Measurements from ENCODE around the gene RASSF1.

Gene RASSF1

DNA sequence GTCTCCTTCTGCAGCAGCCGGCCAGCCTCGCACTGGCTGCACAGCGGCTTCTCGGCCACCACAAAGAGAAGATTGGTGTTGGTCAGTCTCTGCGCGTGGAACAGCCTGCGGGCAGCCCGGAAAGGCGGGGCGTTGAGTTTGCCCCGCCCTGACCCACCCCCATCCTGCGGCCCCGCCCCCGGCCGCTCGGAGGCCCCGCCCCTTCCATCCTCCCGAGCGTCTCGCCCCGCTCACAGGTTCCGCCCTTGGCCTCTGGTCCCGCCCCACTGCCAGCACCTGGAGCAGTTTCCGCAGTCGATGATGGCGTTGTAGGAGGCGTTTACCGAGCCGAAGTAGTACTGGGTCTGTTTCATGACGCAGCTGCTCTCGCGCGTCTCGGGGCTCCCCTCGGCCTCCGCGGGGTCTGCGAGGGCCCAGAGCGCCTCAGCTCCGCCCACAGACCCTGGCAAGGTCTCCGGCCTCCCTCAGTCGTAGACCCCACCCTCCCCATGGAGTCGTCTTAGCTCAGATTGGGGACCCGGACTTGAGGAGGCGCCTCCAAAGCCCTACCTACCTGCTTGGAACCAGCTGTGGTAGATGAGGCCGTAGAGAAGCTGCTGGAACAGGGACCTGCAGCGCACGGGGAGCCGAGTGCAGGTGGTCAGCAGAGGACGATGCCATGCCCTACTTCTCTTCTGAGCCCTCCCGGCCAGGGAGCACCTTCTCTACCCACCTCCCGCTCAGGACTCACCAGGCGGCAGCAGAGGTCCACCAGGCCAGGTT lies 24.6 kb upstream of the RASSF1 start:
- DNase-seq = peak; percentile 95

DNA sequence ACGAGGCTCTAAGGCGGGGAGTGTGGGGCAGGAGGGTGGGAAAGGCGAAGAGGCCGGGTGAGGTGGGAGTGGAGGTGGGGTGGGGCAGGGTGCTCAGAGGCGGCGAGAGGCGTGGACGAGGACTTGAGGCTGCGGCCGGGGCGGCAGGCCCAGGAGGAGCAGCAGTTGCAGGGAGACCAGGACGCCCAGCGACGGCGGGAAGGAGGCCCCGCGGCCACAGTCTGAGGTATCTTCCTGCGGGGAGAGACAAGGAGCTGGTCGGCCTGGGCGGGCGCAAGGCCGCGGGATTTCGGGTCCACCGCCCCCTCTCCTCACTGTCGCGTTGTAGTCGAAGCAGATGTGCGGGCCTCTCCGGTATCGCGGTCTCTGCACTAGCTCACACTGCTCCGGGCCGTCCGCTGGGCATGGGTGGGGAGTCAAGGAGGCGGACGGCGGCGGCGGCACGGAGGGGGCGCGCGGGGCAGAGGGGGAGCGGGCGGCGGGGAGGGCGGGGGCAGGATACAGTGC lies 24.0 kb upstream of the RASSF1 start:
- DNase-seq = no peak

DNA sequence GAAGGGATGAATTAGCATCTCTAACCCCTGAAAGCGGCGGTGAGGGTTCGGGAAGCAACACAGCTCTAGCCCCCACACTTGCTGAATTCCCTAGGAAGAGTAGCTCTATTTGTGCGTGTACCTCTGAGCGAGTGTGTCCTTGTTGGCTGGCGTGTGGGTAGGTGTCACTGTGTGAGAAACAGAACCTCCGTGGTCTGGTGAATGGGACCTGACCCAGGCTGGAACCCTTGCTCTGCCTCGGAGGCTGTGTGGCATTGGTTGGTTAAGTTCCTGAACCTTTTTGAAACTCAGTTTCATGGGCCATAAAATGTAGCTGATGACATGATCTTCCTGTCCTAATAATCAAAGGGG lies 19.1 kb upstream of the RASSF1 start:
- no peak for DNase-seq

DNA sequence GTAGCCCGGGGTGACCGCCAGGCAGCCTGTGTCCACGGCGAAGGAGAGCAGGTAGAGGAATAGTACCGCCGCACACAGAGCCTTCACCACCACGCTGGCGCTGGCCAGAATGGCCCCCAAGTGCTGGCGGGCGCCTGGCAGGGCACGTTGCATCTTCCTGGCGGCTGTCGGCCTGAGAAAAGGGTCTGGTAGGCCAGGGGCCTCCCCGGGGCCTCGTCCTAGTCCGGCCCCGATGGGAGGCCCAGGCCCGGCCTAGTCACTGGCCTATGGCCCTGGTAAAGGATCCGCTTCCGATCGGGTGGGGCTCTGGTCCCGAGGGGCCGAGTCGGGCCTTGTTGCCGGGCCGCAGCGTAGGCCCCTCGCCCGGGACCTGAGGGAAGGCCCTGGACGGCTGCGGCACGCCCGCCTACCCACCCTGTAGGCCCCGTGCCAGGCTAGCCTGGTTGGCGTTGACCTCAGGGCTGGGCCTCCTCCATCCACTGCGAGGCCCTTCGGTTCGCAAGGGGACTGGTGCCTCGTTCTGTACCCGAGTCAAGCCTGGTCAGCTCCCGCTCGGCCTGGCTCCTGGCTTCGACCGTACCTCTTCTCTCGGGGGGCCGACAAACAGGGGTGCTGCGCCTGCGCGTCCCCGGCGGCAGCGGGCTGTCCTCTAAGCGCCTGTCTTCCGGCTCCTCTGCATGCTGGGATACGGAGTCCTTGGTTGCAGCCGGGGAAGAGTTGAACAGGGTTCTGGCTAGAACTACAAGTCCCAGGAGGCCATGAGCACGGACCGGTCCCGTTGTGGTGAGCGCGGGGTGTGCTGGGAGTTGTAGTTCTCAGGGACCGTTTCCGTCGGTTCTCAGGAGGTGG lies 18.5 kb upstream of the RASSF1 start, which contains the start of gene TMEM115:
TSS of gene TMEM115 (minus strand) at position 611 of the 849 bp plus-strand sequence. CDS start at position 153, 458 bp downstream.
- DNase-seq = peak; percentile 99

DNA sequence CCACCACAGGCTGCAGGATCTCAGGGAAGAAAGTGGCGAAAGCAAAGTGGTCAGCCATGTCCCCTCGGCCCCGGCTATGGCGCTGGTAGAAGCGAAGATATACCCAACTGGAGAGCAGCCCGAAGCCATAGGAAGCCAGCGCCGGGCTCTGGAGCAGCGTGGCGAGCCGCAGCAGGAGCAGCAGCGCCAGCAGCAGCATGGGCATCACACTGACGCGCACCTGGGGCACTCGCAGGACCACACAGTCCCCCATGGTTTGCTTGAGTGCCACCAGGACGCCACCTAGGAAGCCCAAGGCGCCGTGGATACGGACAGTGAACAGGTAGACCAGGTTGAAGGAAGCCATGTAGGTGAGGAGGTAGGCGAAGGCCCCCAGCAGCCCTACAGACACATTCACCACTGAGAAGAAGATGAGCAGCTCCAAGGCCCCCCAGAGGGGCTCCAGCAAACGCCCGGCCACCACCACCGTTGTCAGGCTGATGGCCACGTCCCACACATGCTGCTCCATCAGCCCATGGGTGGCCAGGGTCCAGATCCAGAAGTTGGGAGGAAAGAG lies 17.8 kb upstream of the RASSF1 start:
- no peak for DNase-seq

DNA sequence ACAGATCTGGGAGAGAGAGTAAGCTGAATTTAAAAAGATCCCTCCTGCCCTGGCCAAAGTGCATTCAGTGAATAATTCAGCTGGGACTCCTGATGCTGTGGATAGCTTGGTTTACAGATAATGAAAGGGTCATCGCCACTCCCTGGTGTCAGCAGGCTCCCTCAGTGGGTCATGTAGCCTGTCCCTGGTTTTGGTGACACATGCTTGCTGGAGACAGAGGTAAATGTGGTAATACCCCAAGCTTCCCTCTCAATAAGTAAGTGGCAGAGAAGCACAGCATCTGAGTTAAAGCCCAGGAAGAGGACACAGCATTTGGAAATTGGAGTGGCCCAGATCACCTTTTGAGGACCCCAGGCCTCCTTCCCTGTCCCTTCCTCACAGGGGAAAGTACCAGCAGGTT lies 16.8 kb upstream of the RASSF1 start:
- DNase-seq = no peak

DNA sequence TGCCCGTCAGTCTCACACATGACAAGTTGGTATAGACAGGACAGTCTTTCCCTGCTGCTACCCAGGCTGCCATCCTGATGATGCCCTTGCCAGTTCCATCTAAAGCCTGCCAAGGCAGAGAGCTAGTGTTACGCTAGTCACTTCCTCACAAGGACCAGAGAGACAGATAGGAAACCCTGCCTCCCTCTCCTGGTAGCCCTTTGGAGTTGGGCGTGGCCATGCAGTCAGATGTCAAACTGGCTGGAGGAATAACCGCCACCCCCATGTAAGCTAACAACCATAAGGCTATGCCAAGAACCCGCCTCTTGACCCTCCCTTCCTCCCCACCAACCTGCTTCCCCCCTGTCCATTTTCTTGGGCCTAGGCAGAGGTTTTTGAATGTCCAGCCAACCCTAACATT lies 15.9 kb upstream of the RASSF1 start:
- DNase-seq = no peak

DNA sequence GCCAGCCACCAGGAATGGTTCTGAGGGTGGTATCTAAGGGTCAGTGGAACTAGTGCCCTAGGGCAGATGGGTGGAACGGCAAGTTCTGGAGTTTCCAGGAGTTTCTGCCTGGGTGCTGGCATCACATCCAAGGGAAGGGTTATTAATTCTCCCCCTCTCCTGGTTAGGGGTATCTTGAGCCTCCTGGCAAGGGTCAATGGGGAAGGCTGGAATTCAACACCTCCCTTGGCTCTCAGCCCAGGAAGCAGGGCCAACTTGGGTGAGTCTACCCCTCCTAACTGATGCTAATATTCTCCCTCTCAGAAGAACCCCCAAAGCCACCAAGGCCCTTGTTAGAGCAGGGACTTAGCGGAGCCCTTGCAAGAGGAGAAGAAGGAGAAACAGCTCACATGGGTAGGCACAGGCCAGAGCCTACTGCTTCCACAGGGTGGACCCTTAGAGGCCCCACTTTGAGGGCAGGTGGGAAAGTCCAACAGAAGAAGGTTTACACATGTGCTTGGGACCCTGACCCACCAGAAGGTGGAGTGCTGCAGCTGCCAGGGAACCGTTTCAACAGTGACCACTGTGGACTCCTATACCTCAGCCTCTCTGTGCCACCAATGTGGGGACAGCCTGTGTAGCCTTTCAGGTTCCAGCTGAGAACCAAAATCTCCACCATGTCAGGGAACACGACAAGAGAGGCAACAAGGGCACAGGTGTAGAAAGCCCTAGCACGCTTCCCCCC lies 15.4 kb upstream of the RASSF1 start:
- no peak for DNase-seq

DNA sequence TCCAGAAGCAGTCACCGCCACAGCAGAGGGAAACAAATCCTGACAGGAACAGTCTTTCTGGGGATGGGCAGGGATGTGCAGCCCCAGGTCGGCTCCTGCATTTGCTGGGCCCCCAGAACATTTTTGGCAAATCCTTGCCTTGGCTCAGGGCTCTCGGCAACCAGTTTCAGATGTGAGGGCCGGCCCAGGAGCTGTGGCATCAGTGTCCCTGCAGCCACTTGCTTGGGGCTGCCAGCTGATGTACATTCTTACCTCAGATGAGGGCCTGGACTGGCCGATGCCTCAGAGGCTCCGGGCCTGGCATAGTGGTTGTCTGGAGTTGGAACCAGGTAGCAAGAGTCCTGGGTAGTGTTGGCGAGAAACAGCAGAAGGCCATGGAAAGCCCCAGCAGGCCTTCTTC lies 14.2 kb upstream of the RASSF1 start:
- DNase-seq = no peak

DNA sequence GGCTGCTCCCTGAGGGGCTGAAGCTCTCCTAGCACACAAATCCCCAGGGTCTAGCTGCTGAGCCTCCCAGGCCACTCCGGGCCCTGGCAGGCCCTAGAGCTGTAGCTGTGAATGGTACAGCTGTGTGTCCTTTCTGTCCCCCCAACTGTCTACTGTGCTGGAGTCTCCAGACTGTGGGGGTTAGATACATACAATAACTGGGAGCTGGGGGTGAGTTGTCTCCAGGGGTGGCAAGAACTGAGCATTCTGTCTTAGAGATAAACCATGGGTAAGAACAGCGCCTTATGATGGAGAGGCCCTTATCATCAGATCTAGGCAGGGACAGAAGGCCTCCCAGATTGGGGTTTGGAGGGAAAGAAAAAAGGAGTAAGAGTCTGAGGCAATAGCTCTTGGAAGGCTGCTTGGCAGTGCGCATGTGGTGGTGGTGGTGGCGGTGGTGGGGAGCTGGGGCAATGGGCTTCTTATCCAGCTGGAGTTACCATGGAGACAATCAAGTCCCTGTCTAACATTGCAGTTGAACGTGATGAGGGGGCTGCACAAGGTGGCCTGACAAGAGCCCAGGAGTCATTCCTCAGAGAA lies 13.6 kb upstream of the RASSF1 start:
- DNase-seq = no peak

DNA sequence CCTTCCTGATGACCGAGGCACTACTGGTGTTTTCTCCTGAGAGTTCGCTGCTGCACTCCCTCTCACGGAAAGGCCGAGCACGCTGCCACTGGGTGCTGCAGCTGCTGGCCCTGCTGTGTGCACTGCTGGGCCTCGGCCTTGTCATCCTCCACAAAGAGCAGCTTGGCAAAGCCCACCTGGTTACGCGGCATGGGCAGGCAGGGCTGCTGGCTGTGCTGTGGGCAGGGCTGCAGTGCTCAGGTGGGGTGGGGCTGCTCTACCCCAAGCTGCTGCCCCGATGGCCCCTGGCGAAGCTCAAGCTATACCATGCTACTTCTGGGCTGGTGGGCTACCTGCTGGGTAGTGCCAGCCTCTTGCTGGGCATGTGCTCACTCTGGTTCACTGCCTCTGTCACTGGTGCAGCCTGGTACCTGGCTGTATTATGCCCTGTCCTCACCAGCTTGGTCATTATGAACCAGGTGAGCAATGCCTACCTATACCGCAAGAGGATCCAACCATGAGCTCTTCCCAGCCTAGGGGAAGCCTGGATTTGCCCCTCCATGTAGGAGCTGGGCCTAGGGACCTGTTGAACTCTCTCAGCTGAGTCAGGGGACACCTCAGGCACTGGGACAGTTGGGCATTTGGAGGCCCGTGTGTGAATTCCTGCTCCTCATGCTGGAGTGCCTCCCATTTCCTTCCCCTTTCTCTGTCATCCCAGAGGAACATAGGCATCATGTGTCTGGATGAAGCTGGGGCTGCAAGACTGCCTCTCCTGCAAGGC lies 12.8 kb upstream of the RASSF1 start:
- no peak for DNase-seq

DNA sequence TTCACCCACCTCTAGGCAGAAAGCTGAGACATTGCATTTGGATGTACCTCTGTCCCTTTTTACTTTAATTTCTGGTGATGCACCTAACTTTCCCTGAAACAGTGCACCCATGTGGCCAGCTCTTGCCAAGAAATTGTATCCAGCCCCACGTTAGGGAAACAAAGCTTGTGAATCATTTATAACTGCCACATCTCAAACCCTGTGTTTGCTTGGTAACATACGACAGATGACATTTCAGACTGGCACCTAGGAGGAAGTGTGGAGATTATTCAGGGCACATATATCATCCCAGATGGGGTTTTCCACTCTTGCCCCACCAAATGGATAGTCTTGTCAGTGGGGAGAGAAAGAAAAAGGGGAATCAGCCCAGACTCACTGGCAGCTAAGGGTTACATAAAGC lies 12.1 kb upstream of the RASSF1 start:
- no peak for DNase-seq

DNA sequence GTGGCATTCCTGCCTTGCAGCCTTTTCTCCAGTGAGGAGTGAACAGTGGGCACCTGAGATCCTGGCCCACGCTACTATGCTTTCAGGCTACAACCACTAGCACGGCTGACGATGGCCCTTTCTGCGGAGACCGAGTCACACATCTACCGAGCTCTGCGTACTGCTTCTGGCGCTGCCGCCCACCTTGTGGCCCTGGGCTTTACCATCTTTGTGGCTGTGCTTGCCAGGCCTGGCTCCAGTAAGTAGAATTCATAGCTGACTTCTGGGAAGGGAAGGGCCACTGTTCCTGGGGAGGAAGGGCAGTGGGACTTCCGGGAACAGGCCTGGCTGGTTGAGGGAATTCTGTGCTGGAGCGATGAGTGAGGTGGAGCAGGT lies 10.7 kb upstream of the RASSF1 start:
- DNase-seq = no peak

DNA sequence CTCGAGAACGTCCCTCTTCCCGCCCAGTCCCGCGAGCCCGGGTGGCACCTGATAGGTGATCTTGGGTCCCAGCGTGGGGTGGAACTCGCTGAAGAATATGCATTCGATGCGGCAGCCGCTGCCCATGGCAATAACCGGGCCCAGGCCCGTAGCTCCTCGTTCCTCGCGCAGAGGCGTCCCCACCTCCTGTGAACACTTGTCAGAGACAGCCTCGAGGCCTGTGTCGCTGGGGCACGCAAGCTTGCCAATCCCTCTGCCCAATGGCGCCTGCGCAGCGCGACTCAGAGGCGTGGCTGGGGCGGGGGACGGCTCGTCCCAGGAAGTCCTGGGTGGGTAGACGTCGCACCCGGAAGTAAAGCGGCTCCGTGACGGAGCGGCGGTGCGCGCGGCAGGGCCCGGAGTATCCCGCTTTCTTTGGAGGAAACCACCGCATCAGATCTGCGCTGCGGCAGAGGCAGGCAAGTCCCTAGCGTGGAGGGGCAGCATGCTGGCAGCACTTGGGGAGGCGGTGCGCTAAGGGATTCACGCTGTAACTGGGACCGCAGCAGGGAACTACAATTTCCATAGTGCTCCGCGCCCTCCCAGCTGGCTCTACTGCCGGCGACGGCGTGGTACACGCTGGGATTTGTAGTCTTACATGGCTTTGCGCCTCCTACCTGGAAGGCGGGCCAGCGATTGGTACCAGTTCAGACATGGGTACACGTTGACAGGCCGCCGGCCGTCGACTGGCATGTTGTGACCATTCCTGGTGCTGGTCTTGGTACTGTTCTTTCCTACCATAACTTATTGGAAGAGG lies 10.1 kb upstream of the RASSF1 start, which contains the start of the genes CYB561D2 and NPRL2:
TSS of gene CYB561D2 (plus strand) at position 336 of the 796 bp plus-strand sequence. CDS start 572 bp downstream, outside the sequence.
TSS of gene NPRL2 (minus strand) at position 249 of the 796 bp plus-strand sequence. CDS start at position 126, 123 bp downstream.
- peak; percentile 99 for DNase-seq

DNA sequence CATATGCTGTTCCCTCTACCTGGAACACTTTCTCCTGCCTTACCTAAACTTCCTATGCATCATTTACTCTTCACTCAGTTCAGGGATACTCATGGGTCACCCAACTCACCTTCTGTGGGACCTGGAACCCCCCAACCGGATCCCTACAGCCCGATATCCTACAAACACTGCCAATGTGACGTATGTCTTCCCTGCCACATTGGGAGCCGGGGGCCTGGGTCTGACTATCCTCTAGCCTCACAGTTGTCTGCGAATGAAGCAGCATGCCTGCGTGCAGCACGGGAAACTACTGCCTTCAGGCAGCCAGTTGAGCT lies 9.5 kb upstream of the RASSF1 start:
- no peak for DNase-seq

DNA sequence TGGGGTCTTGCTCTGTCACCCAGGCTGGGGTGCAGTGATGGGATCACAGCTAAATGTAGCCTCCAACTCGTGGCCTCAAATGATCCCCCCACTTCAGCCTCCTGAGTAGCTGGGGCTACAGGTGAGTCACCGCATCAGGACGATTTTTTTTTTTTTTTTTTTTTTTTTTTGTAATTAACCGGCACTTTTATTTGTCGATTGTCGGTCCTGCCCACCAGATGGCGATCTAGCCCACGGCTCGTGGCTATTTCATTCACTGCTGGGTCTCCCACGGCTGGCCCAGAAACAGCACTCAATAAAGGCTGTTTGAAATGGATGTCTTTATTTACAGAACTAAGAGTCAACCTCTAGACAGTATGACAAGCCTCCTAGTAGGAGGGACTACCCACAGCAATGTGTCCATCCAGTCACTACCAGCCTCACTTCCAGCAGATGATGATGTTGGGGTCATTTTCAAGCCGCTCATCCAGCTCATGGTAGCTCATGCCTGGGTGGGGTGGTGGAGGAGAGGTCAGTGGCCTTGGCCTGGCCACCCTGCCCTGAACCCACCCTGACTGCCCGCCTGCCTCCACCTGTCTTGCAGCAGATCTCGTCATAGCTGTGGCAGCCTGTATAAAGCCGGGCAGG lies 6.7 kb upstream of the RASSF1 start:
- DNase-seq = peak; percentile 79

DNA sequence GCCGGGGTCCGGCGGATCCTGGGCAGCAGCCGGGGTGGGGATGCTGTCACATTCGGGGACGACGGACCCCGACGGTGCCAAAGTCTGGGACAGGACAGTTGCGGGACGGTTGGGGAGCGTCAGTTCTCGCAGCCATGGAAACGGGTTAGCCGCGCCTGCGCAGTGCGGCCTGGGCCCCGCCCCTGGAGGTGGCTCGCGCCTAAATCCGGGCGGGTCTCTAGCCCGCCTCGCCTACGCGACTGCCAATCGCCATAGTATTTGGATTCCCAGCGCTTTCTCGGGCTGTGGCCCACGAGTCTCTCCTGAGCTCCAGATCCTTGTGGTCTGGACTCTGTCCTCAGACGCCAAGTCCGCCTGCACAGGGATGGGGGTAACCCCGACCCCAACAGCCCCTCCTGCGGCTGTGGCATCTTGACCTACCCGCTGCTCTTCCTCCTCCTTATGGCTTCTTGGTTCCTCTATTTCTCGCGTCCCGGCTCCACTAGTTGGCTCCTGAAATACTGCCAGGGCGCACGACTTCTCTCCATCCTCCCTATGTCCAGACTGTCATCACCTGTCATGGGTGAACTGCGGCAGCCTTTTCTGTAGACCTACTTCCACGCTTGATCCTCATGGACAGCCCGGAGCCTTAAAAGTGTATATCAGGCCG lies 5.1 kb upstream of the RASSF1 start, which contains the start of gene ZMYND10:
TSS of gene ZMYND10 (minus strand) at position 147 of the 649 bp plus-strand sequence. CDS start 153 bp downstream, outside the sequence.
- peak; percentile 89 for DNase-seq

DNA sequence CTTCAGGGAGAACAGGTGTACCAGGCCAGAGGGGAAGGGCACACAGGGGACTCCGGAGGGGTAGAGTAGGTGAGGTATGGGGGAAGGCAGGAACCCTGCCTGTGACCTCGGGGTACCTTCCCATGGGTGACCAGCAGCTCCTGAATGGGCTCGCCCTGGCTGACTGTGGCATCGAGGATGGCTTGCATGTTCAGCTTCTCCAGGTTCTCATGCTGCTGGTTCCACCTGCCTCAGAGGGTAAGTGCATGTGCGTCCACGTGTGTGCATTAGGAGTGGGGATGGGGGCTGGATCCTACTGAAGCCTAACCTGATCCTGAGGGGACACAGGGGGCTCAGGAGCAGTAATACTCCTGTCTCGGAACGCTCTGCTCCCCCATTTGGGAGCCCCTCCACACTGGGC lies 4.4 kb upstream of the RASSF1 start:
- no peak for DNase-seq

DNA sequence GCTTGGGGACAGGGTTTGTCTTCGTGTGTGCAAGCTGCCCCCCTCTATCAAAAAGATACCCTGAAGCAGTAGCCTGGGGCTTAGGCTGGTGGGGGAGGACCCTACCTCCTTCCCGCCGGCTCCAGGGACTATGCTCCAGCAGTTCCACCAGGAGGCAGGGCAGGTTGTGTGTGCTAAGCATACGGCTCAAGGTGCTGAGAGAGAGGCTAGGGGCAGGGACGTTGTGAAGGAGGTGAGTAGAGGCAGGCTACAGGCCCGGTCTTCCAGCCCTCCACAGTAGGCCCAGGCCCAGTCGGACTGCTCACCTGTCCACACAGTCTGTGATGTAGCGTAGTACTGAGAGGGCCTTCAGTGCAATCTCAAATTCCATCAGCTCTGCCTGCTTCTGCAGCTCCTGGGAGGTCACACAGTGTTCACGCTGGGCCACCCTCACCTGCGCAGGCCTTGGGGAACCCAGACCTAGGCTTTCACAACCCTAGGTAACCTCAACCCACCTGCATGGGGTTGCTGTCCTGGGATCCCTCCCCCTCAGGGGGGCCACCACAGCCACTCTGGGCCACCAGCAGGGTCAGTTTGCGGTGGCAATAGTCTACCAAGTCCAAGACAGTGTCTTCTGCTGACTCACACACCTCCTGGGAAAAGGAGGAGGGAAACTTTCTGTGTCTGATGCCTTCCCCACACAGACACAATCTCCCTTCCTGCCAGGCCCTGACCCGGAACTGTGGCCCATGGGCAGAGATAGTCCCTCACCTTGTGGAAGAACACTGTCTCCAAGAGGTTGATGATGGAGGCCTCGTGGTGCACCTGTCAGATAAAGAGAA lies 2.4 kb upstream of the RASSF1 start:
- DNase-seq = no peak
